ENCODE results near the gene QTRT2. TPM values are rescaled to one million over a fixed set of nuclear protein-coding genes. Genes with fewer than 3 reads are reported as not detected.

The QTRT2 gene
- total RNA-seq, 1 experiment from 2014 or later, result 62.4 TPM

DNA sequence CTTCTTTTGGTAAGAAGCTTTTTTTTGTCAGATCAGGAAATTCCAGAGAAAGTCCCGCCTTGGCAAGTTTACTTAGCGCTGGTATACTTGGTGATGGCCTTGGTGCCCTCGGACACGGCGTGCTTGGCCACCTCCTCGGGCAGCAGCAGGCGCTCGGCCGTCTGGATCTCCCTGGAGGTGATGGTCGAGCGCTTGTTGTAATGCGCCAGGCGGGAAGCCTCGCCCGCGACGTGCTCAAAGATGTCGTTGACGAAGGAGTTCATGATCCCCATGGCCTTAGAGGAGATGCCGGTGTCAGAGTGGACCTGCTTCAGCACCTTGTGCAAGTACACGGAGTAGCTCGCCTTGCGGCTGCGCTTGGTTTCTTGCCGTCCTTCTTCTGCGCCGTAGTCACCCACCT is 46.6 kb downstream of the QTRT2 start:
- Histone ChIP-seq H3K36me3 (ENCODE audit: insufficient read depth, low read length, poor library complexity, severe bottlenecking) (no peaks in the 10 kb centered on the region), H3K4me3 (ENCODE audit: low read depth, low read length, poor library complexity, severe bottlenecking) (no peak overlapping the region), H3K9me3 (ENCODE audit: low read depth, low read length, poor library complexity, severe bottlenecking) (no peaks in the 10 kb centered on the region), H3K27ac (ENCODE audit: low read depth, low read length, poor library complexity, severe bottlenecking) (no peak overlapping the region), H3K4me1 (ENCODE audit: insufficient read depth, low read length, poor library complexity, severe bottlenecking) (peaks cover 8% of the 10 kb centered on the region), H3K27me3 (replicated peaks; ENCODE audit: insufficient read depth, low read depth, low read length, poor library complexity) (no peaks in the 10 kb centered on the region)
- ChIA-PET CTCF (no interaction called here), POLR2A (ENCODE audit: low non-redundant PET) (no interaction called here)
- TF ChIP-seq EZH2 (IDR thresholded peaks at IDR 0.05; ENCODE audit: borderline replicate concordance, low read depth, low read length, poor library complexity, severe bottlenecking) (no peak), CTCF (conservative IDR thresholded peaks at IDR 0.05; ENCODE audit: low read depth, low read length) (no peak)
- no peak for DNase-seq (ENCODE audit: low spot score)
- intact Hi-C loops (cut with micrococcal nuclease; ENCODE audit: unreplicated experiment), result no loop called here
- no TSS peak for BruUV-seq (replicated peaks)

GRCh38 chr3:114103858-114104257 is 47.3 kb downstream of the QTRT2 start:
- CTCF ChIA-PET, result no interaction called here
- TF ChIP-seq CTCF (conservative IDR thresholded peaks at IDR 0.05; ENCODE audit: low read depth, low read length) (no peak), EZH2 (IDR thresholded peaks at IDR 0.05; ENCODE audit: borderline replicate concordance, low read depth, low read length, poor library complexity, severe bottlenecking) (no peak)
- Histone ChIP-seq H3K4me1 (ENCODE audit: insufficient read depth, low read length, poor library complexity, severe bottlenecking) (peaks cover 8% of the 10 kb centered on the region), H3K36me3 (ENCODE audit: insufficient read depth, low read length, poor library complexity, severe bottlenecking) (no peaks in the 10 kb centered on the region), H3K27me3 (replicated peaks; ENCODE audit: insufficient read depth, low read depth, low read length, poor library complexity) (no peaks in the 10 kb centered on the region), H3K27ac (ENCODE audit: low read depth, low read length, poor library complexity, severe bottlenecking) (no peak overlapping the region), H3K4me3 (ENCODE audit: low read depth, low read length, poor library complexity, severe bottlenecking) (no peak overlapping the region), H3K9me3 (ENCODE audit: low read depth, low read length, poor library complexity, severe bottlenecking) (no peaks in the 10 kb centered on the region)
- no TSS peak for BruUV-seq (replicated peaks)
- POLR2A ChIA-PET (ENCODE audit: low non-redundant PET), result no interaction called here
- intact Hi-C loops (cut with micrococcal nuclease; ENCODE audit: unreplicated experiment), result no loop called here
- no peak for DNase-seq (ENCODE audit: low spot score)

DNA sequence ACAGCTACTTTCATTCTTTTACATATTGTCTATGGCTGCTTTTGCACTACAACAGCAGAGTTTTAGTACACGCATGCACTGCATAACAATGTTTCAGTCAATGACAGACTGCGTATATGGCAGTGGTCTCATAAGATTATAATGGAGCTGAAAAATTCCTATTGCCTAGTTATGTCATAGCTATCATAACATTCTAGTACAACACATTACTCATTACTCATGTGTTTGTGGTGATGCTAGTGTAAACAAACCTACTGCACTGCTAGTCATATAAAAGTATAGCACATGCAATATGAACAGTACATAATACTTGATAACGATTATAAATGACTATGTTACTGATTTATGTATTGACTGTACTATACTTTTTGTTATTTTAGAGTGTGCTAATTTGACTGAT is 47.9 kb downstream of the QTRT2 start:
- POLR2A ChIA-PET (ENCODE audit: low non-redundant PET), result no interaction called here
- no peak for TF ChIP-seq EZH2 (IDR thresholded peaks at IDR 0.05; ENCODE audit: borderline replicate concordance, low read depth, low read length, poor library complexity, severe bottlenecking)
- TF ChIP-seq CTCF (conservative IDR thresholded peaks at IDR 0.05; ENCODE audit: low read depth, low read length), result no peak
- no peak for DNase-seq (ENCODE audit: low spot score)
- Histone ChIP-seq H3K27me3 (replicated peaks; ENCODE audit: insufficient read depth, low read depth, low read length, poor library complexity) (no peaks in the 10 kb centered on the region), H3K4me1 (ENCODE audit: insufficient read depth, low read length, poor library complexity, severe bottlenecking) (peaks cover 8% of the 10 kb centered on the region), H3K4me3 (ENCODE audit: low read depth, low read length, poor library complexity, severe bottlenecking) (no peak overlapping the region), H3K36me3 (ENCODE audit: insufficient read depth, low read length, poor library complexity, severe bottlenecking) (no peaks in the 10 kb centered on the region), H3K27ac (ENCODE audit: low read depth, low read length, poor library complexity, severe bottlenecking) (no peak overlapping the region), H3K9me3 (ENCODE audit: low read depth, low read length, poor library complexity, severe bottlenecking) (no peaks in the 10 kb centered on the region)
- intact Hi-C loops (cut with micrococcal nuclease; ENCODE audit: unreplicated experiment), result no loop called here
- BruUV-seq (replicated peaks), result no TSS peak
- CTCF ChIA-PET, result no interaction called here
